GM23338 (cell line): Measurements from ENCODE around the gene PWWP3B. TPM values are rescaled to one million over a fixed set of nuclear protein-coding genes. Genes with fewer than 3 reads are reported as not detected.

Experiments
- ATAC-seq: fragments of 200-7000 bp; cut with Tn5 transposase; 3 replicates; pipeline ENCODE4 v1.9.1; 2020
- DNase-seq: peaks from one replicate; pipeline ENCODE4 v3.0.0-alpha.2; 2015; ENCODE audit warnings: low spot score
- H2AFZ ChIP-seq: fragments of 200-600 bp; sonication (generic); 2 replicates; pipeline ENCODE4 v1.8.0; 2016; ENCODE audit warnings: antibody characterized with exemption, mild to moderate bottlenecking, moderate library complexity
- H3F3A ChIP-seq: fragments of 200-600 bp; sonication (generic); replicated peaks from 2 replicates; pipeline ENCODE4 v1.8.0; 2017; ENCODE audit warnings: antibody characterized with exemption, mixed run types, low read depth
- H3K27ac ChIP-seq: fragments of 200-600 bp; sonication (generic); 2 replicates; pipeline ENCODE4 v1.6.1; 2016; ENCODE audit warnings: low read depth
- H3K27me3 ChIP-seq: fragments of 200-600 bp; sonication (generic); 2 replicates; pipeline ENCODE4 v1.8.0; 2016; ENCODE audit warnings: mild to moderate bottlenecking, mixed run types, moderate library complexity; ENCODE audit not compliant: insufficient read depth
- H3K36me3 ChIP-seq: fragments of 200-600 bp; sonication (generic); 2 replicates; pipeline ENCODE4 v1.8.0; 2016; ENCODE audit warnings: mild to moderate bottlenecking; ENCODE audit not compliant: insufficient read depth
- H3K4me1 ChIP-seq: fragments of 200-600 bp; sonication (generic); 2 replicates; pipeline ENCODE4 v1.8.0; 2016; ENCODE audit warnings: mild to moderate bottlenecking, moderate library complexity; ENCODE audit not compliant: insufficient read depth
- H3K4me2 ChIP-seq: fragments of 200-600 bp; sonication (generic); 2 replicates; pipeline ENCODE4 v1.7.1; 2017; ENCODE audit warnings: mixed run types
- H3K4me3 ChIP-seq: fragments of 200-600 bp; sonication (generic); 2 replicates; pipeline ENCODE4 v1.6.1; 2016; ENCODE audit warnings: mixed run types
- H3K79me2 ChIP-seq: fragments of 200-600 bp; sonication (generic); replicated peaks from 2 replicates; pipeline ENCODE4 v1.8.0; 2017; ENCODE audit warnings: mild to moderate bottlenecking; ENCODE audit not compliant: insufficient read depth
- H3K9me2 ChIP-seq: fragments of 200-600 bp; sonication (generic); 2 replicates; pipeline ENCODE4 v1.8.0; 2017; ENCODE audit not compliant: insufficient read depth
- H4K20me1 ChIP-seq: fragments of 200-600 bp; sonication (generic); replicated peaks from 2 replicates; pipeline ENCODE4 v1.8.0; 2017; ENCODE audit warnings: mild to moderate bottlenecking; ENCODE audit not compliant: insufficient read depth
- H3K27ac Mint-ChIP-seq: 2 replicates; pipeline ENCODE4 v1.8.0; 2020; ENCODE audit warnings: inconsistent platforms, mild to moderate bottlenecking, moderate library complexity, mixed read lengths
- H3K27me3 Mint-ChIP-seq: 3 replicates; pipeline ENCODE4 v1.8.0; 2022; ENCODE audit warnings: low read depth, mild to moderate bottlenecking, moderate library complexity, mixed read lengths, inconsistent platforms; ENCODE audit not compliant: insufficient read depth, poor library complexity
- H3K36me3 Mint-ChIP-seq: 3 replicates; pipeline ENCODE4 v1.8.0; 2021; ENCODE audit warnings: low read depth, mild to moderate bottlenecking, inconsistent platforms, moderate library complexity, mixed read lengths
- H3K4me1 Mint-ChIP-seq: 3 replicates; pipeline ENCODE4 v1.8.0; 2020; ENCODE audit warnings: mild to moderate bottlenecking, inconsistent platforms, mixed read lengths
- H3K4me3 Mint-ChIP-seq: 3 replicates; pipeline ENCODE4 v1.8.0; 2021; ENCODE audit warnings: moderate library complexity, mild to moderate bottlenecking, inconsistent platforms, mixed read lengths
- H3K9me3 Mint-ChIP-seq: 3 replicates; pipeline ENCODE4 v1.8.0; 2020; ENCODE audit warnings: moderate library complexity, mild to moderate bottlenecking, inconsistent platforms, mixed read lengths
- CREB1 ChIP-seq: fragments of 250-450 bp; sonication (Bioruptor Pico); IDR thresholded peaks from 2 replicates; pipeline ENCODE4 v1.5.0; 2020; ENCODE audit warnings: low read depth, mild to moderate bottlenecking, moderate library complexity
- CTCF ChIP-seq, 2 experiments: fragments of 200-600 bp in 1 of 2; sonication (generic) in 1 of 2; conservative IDR thresholded peaks; 2 replicates each; pipeline versions ENCODE4 v1.5.1 to v1.6.1; 2016 to 2017; ENCODE audit warnings: antibody characterized with exemption in 2 of 2, low read depth in 2 of 2, mild to moderate bottlenecking in 2 of 2, moderate library complexity in 1 of 2
- ETS1 ChIP-seq: IDR thresholded peaks from 2 replicates; pipeline ENCODE4 v1.6.1; 2016; ENCODE audit warnings: antibody characterized with exemption
- EZH2phosphoT487 ChIP-seq: fragments of 200-600 bp; sonication (generic); IDR thresholded peaks from one replicate; pipeline ENCODE4 v1.8.1; 2018; ENCODE audit warnings: antibody characterized with exemption; ENCODE audit not compliant: unreplicated experiment
- JUNB ChIP-seq: IDR thresholded peaks from one replicate; pipeline ENCODE4 v1.6.1; 2016; ENCODE audit warnings: antibody characterized with exemption; ENCODE audit not compliant: unreplicated experiment
- NANOG ChIP-seq: IDR thresholded peaks from 2 replicates; pipeline ENCODE4 v1.6.1; 2016; ENCODE audit warnings: antibody characterized with exemption, borderline replicate concordance
- POLR2AphosphoS5 ChIP-seq: IDR thresholded peaks from 2 replicates; pipeline ENCODE4 v1.6.1; 2016; ENCODE audit warnings: antibody characterized with exemption, low read depth
- REST ChIP-seq: IDR thresholded peaks from one replicate; pipeline ENCODE4 v1.6.1; 2018; ENCODE audit warnings: antibody characterized with exemption; ENCODE audit not compliant: unreplicated experiment
- ZNF114 ChIP-seq: fragments of 250-450 bp; sonication (Bioruptor Pico); IDR thresholded peaks from 2 replicates; pipeline ENCODE4 v1.5.0; 2020; ENCODE audit warnings: mild to moderate bottlenecking, moderate library complexity
- ZNF331 ChIP-seq: fragments of 250-450 bp; sonication (Bioruptor Pico); IDR thresholded peaks from 2 replicates; pipeline ENCODE4 v1.5.0; 2020; ENCODE audit warnings: low read depth, mild to moderate bottlenecking, moderate library complexity
- polyA plus RNA-seq: library from polyadenylated mRNA; unstranded; fragments of >200 nt; fragmentation: Nextera tagmentation; extraction: Ambion mirVana; gene quantifications from 2 replicates; pipeline ENCODE4 v1.2.1, GENCODE V29; 2016
- total RNA-seq: library from RNA; depleted of rRNA; stranded (reverse); fragments of >200 nt; shearing (Covaris generic); gene quantifications from 2 replicates; pipeline ENCODE4 v1.2.3, GENCODE V29; 2014
- TF ChIP-seq, protein P1 (sequence below): fragments of 250-450 bp; sonication (Bioruptor Pico); IDR thresholded peaks from 2 replicates; pipeline ENCODE4 v1.5.0; 2020; ENCODE audit warnings: mild to moderate bottlenecking, moderate library complexity

PWWP3B gene
- total and polyA plus RNA-seq, 2 experiments from 2014 or later: 0.84 to 1.1 TPM

- TF ChIP-seq REST (no peak), NANOG (no peak), EZH2phosphoT487 (no peak), CREB1 (CRISPR knock-in tag) (no peak), JUNB (no peak), ZNF331 (CRISPR knock-in tag) (no peak)
These were observed 9.2 kb downstream of the PWWP3B start (continued) for GRCh38 chrX:106177106-106177981.

DNA sequence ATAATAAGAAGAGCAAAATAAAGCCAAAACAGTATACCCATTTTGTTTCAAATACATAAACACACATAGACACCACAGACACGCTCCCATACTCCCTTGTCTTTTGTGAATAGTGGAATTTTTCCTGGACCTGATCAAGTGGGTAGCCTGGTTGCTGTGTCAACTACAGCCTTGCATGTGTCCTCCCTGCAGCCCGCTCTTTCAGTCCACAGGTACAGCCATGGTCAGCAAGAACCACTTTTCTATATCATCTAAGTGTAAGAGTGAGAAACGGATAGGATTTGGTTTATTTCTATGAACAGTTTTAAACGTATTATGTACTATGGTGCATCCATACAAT, 9.8 kb downstream of the PWWP3B start:
- Histone ChIP-seq H3K4me2 (no peak overlapping the region; the same call in 1 of the 2 replicates), H3K9me2 (no peaks in the 10 kb centered on the region), H3F3A (no peaks in the 10 kb centered on the region), H3K27ac (no peak overlapping the region), H3K4me1 (0 out of 2 replicates have a peak, but pooled peaks cover 3% of the 10 kb centered on the region), H4K20me1 (no peaks in the 10 kb centered on the region), H2AFZ (no peak overlapping the region), H3K4me3 (no peak overlapping the region), H3K79me2 (no peaks in the 10 kb centered on the region), H3K36me3 (no peaks in the 10 kb centered on the region), H3K27me3 (no peaks in the 10 kb centered on the region)
- H3K27me3 Mint-ChIP-seq: no peaks in the 10 kb centered on the region
- no peak overlapping the region for H3K4me3 Mint-ChIP-seq
- no peak for DNase-seq
- no peak overlapping the region for H3K27ac Mint-ChIP-seq
- no peak for ATAC-seq
- H3K36me3 Mint-ChIP-seq: peaks cover 5% of the 10 kb centered on the region; the same call in 1 of the 3 replicates
- peaks cover 19% of the 10 kb centered on the region for H3K9me3 Mint-ChIP-seq
- peaks cover 11% of the 10 kb centered on the region; the same call in 2 of the 3 replicates for H3K4me1 Mint-ChIP-seq
- TF ChIP-seq EZH2phosphoT487 (no peak), ZNF114 (CRISPR knock-in tag) (no peak), ZNF331 (CRISPR knock-in tag) (no peak), CREB1 (CRISPR knock-in tag) (no peak), CTCF (conservative IDR thresholded peaks at IDR 0.05; ENCODE audit: low read depth in 2 of 2) (no peak), POLR2AphosphoS5 (no peak), ETS1 (no peak)
- TF ChIP-seq, protein P1, sequence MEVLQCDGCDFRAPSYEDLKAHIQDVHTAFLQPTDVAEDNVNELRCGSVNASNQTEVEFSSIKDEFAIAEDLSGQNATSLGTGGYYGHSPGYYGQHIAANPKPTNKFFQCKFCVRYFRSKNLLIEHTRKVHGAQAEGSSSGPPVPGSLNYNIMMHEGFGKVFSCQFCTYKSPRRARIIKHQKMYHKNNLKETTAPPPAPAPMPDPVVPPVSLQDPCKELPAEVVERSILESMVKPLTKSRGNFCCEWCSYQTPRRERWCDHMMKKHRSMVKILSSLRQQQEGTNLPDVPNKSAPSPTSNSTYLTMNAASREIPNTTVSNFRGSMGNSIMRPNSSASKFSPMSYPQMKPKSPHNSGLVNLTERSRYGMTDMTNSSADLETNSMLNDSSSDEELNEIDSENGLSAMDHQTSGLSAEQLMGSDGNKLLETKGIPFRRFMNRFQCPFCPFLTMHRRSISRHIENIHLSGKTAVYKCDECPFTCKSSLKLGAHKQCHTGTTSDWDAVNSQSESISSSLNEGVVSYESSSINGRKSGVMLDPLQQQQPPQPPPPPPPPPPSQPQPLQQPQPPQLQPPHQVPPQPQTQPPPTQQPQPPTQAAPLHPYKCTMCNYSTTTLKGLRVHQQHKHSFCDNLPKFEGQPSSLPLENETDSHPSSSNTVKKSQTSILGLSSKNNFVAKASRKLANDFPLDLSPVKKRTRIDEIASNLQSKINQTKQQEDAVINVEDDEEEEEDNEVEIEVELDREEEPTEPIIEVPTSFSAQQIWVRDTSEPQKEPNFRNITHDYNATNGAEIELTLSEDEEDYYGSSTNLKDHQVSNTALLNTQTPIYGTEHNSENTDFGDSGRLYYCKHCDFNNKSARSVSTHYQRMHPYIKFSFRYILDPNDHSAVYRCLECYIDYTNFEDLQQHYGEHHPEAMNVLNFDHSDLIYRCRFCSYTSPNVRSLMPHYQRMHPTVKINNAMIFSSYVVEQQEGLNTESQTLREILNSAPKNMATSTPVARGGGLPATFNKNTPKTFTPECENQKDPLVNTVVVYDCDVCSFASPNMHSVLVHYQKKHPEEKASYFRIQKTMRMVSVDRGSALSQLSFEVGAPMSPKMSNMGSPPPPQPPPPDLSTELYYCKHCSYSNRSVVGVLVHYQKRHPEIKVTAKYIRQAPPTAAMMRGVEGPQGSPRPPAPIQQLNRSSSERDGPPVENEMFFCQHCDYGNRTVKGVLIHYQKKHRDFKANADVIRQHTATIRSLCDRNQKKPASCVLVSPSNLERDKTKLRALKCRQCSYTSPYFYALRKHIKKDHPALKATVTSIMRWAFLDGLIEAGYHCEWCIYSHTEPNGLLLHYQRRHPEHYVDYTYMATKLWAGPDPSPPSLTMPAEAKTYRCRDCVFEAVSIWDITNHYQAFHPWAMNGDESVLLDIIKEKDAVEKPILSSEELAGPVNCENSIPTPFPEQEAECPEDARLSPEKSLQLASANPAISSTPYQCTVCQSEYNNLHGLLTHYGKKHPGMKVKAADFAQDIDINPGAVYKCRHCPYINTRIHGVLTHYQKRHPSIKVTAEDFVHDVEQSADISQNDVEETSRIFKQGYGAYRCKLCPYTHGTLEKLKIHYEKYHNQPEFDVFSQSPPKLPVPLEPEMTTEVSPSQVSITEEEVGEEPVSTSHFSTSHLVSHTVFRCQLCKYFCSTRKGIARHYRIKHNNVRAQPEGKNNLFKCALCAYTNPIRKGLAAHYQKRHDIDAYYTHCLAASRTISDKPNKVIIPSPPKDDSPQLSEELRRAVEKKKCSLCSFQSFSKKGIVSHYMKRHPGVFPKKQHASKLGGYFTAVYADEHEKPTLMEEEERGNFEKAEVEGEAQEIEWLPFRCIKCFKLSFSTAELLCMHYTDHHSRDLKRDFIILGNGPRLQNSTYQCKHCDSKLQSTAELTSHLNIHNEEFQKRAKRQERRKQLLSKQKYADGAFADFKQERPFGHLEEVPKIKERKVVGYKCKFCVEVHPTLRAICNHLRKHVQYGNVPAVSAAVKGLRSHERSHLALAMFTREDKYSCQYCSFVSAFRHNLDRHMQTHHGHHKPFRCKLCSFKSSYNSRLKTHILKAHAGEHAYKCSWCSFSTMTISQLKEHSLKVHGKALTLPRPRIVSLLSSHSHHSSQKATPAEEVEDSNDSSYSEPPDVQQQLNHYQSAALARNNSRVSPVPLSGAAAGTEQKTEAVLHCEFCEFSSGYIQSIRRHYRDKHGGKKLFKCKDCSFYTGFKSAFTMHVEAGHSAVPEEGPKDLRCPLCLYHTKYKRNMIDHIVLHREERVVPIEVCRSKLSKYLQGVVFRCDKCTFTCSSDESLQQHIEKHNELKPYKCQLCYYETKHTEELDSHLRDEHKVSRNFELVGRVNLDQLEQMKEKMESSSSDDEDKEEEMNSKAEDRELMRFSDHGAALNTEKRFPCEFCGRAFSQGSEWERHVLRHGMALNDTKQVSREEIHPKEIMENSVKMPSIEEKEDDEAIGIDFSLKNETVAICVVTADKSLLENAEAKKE (CRISPR knock-in tag): no peak
